Urinary bladder (tissue), 4 donors: ENCODE results near the gene KRTAP10-8. TPM values are rescaled to one million over a fixed set of nuclear protein-coding genes. Genes with fewer than 3 reads are reported as not detected.
"Not testable (repeated sequence)": the region's sequence is repeated elsewhere in the genome, so short reads cannot be mapped to it uniquely, and the experiment has no call there.

Experiments
- DNase-seq: peaks from one replicate; pipeline ENCODE4 v3.0.0-alpha.2; 2015; ENCODE audit errors: extremely low spot score
- H3K27ac ChIP-seq: one replicate; pipeline ENCODE4 v1.5.1; 2013; ENCODE audit warnings: low read depth, mild to moderate bottlenecking, moderate library complexity
- H3K36me3 ChIP-seq: one replicate; pipeline ENCODE4 v1.6.1; 2013; ENCODE audit warnings: mild to moderate bottlenecking, moderate library complexity; ENCODE audit not compliant: insufficient read depth
- H3K4me1 ChIP-seq: one replicate; pipeline ENCODE4 v1.6.1; 2013; ENCODE audit warnings: mild to moderate bottlenecking, moderate library complexity; ENCODE audit not compliant: insufficient read depth
- H3K4me3 ChIP-seq: one replicate; pipeline ENCODE4 v1.5.1; 2013; ENCODE audit warnings: low read depth, low read length
- WGBS: extraction: QIAGEN DNeasy Blood & Tissue Kit; methylation state at CpG from one replicate; pipeline ENCODE4 v1.1.7; 2013; 5-methylcytosine and 5-hydroxymethylcytosine counted together
- polyA plus RNA-seq: library from polyadenylated mRNA; stranded (reverse); fragments of 200-250 nt; gene quantifications from one replicate; pipeline ENCODE4 v1.2.3, GENCODE V29; 2013
- total RNA-seq: library from RNA; depleted of rRNA; stranded (reverse); fragments of >200 nt; gene quantifications from one replicate; pipeline ENCODE4 v1.2.3, GENCODE V29; 2014
- donor health status: healthy with polysubstance abuse.
- donor health status: healthy.

Gene KRTAP10-8
- total and polyA plus RNA-seq, 2 donors = not detected

GRCh38 chr21:44599264-44600029 lies 12.4 kb upstream of the KRTAP10-8 start:
- 85% methylated on average over 8 of the region's 8 CpGs for WGBS
- H3K4me1 ChIP-seq = no peaks in the 10 kb centered on the region
- DNase-seq = no peak
- no peaks in the 10 kb centered on the region for H3K36me3 ChIP-seq
- no peak overlapping the region for H3K27ac ChIP-seq
- H3K4me3 ChIP-seq = no peak overlapping the region

- not testable (repeated sequence) for H3K4me1 ChIP-seq, H3K27ac ChIP-seq, H3K36me3 ChIP-seq, DNase-seq, H3K4me3 ChIP-seq
- 66% methylated on average over 23 of the region's 23 CpGs for WGBS
These were observed 11.5 kb upstream of the KRTAP10-8 start, which contains the start of gene KRTAP10-7 for GRCh38 chr21:44600118-44600978. Gene KRTAP10-7, plus strand, starts transcription at chr21:44600597. Its CDS starts 25 bp downstream, at chr21:44600622.

GRCh38 chr21:44601091-44601490 lies 10.8 kb upstream of the KRTAP10-8 start:
- not testable (repeated sequence) for DNase-seq, H3K27ac ChIP-seq, H3K4me1 ChIP-seq, H3K4me3 ChIP-seq, H3K36me3 ChIP-seq
- WGBS = 67% methylated on average over 10 of the region's 10 CpGs

- H3K36me3 ChIP-seq = no peaks in the 10 kb centered on the region
- no peak overlapping the region for H3K4me3 ChIP-seq
- no peak for DNase-seq
- no peak overlapping the region for H3K27ac ChIP-seq
- no peaks in the 10 kb centered on the region for H3K4me1 ChIP-seq
- WGBS = 71% methylated on average over 23 of the region's 23 CpGs
These were observed 10.1 kb upstream of the KRTAP10-8 start for GRCh38 chr21:44601596-44602462.

GRCh38 chr21:44602463-44602850 lies 9.4 kb upstream of the KRTAP10-8 start:
- WGBS = 75% methylated on average over 21 of the region's 21 CpGs
- Histone ChIP-seq H3K4me3 (no peak overlapping the region), H3K36me3 (no peaks in the 10 kb centered on the region), H3K27ac (no peak overlapping the region), H3K4me1 (no peaks in the 10 kb centered on the region)
- no peak for DNase-seq

GRCh38 chr21:44603109-44603875 lies 8.6 kb upstream of the KRTAP10-8 start:
- Histone ChIP-seq H3K4me1 (no peaks in the 10 kb centered on the region), H3K36me3 (no peaks in the 10 kb centered on the region), H3K27ac (no peak overlapping the region), H3K4me3 (no peak overlapping the region)
- no peak for DNase-seq
- 57% methylated on average over 17 of the region's 17 CpGs for WGBS

GRCh38 chr21:44603911-44604310 lies 8.0 kb upstream of the KRTAP10-8 start:
- no peaks in the 10 kb centered on the region for H3K36me3 ChIP-seq
- DNase-seq = no peak
- no peak overlapping the region for H3K27ac ChIP-seq
- WGBS = 88% methylated on average over 8 of the region's 8 CpGs
- no peak overlapping the region for H3K4me3 ChIP-seq
- no peaks in the 10 kb centered on the region for H3K4me1 ChIP-seq

- 76% methylated on average over 4 of the region's 4 CpGs for WGBS
- no peaks in the 10 kb centered on the region for H3K4me1 ChIP-seq
- DNase-seq = no peak
- no peaks in the 10 kb centered on the region for H3K36me3 ChIP-seq
- H3K27ac ChIP-seq = no peak overlapping the region
- H3K4me3 ChIP-seq = no peak overlapping the region
These were observed 5.4 kb upstream of the KRTAP10-8 start for GRCh38 chr21:44606495-44606894.

- no peaks in the 10 kb centered on the region for H3K4me1 ChIP-seq
- DNase-seq = no peak
- H3K4me3 ChIP-seq = no peak overlapping the region
- no peaks in the 10 kb centered on the region for H3K36me3 ChIP-seq
- no peak overlapping the region for H3K27ac ChIP-seq
These were observed 2.7 kb upstream of the KRTAP10-8 start for GRCh38 chr21:44609193-44609592.

- WGBS = 92% methylated on average over 7 of the region's 7 CpGs
- not testable (repeated sequence) for H3K4me3 ChIP-seq, H3K4me1 ChIP-seq, H3K36me3 ChIP-seq, H3K27ac ChIP-seq, DNase-seq
These were observed 1.6 kb upstream of the KRTAP10-8 start for GRCh38 chr21:44610157-44610843.

- 85% methylated on average over 4 of the region's 4 CpGs for WGBS
These were observed 328 bp upstream of the KRTAP10-8 start for GRCh38 chr21:44611551-44611950.

GRCh38 chr21:44612669-44613229 lies 870 bp downstream of the KRTAP10-8 start:
- Histone ChIP-seq H3K27ac (no peak overlapping the region), H3K36me3 (no peaks in the 10 kb centered on the region), H3K4me3 (no peak overlapping the region), H3K4me1 (no peaks in the 10 kb centered on the region)
- DNase-seq = no peak
- WGBS = 79% methylated on average over 13 of the region's 13 CpGs

More at GRCh38 chr21:44611551-44611950, 328 bp upstream of the KRTAP10-8 start:
- H3K27ac ChIP-seq = no peak overlapping the region
- no peaks in the 10 kb centered on the region for H3K4me1 ChIP-seq
- no peak overlapping the region for H3K4me3 ChIP-seq
- no peaks in the 10 kb centered on the region for H3K36me3 ChIP-seq
- DNase-seq = no peak
